GM12865 (cell line): ENCODE measurements around the gene PER3.

Experiments used
- DNase-seq: peaks from one replicate; pipeline ENCODE4 v3.0.0; 2010; ENCODE audit warnings: low read depth
- H3K4me3 ChIP-seq: 2 replicates; pipeline ENCODE4 v1.5.1; 2011; ENCODE audit warnings: mild to moderate bottlenecking, low read depth, low read length, control low read depth
- TF ChIP-seq, protein P1 (sequence below): IDR thresholded peaks from 2 replicates; pipeline ENCODE4 v1.5.1; 2011; ENCODE audit warnings: low read length, control low read depth, low read depth, inconsistent platforms; ENCODE audit not compliant: insufficient read depth; ENCODE audit errors: missing control alignments

Gene PER3

DNA sequence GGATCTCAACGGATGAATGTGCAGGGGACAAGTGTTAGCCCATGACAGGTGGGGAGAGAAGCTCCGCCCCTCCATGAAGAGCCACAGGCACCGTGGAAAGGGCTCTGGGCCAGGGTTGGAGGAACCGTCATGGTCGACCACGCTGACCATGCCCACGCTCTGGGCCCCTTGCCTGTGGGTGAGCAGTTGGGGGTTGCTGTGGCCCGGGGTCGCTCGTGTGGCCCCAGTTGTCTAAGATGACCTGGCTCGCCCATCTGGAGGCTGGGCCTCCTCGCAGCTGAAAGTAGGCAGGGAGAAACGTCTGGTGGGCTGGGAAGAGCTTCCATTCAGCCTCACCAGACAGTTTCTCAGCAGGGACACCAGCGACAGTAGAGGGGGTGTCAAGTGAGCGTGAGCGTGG is 81.9 kb downstream of the PER3 start:
- TF ChIP-seq, protein P1, sequence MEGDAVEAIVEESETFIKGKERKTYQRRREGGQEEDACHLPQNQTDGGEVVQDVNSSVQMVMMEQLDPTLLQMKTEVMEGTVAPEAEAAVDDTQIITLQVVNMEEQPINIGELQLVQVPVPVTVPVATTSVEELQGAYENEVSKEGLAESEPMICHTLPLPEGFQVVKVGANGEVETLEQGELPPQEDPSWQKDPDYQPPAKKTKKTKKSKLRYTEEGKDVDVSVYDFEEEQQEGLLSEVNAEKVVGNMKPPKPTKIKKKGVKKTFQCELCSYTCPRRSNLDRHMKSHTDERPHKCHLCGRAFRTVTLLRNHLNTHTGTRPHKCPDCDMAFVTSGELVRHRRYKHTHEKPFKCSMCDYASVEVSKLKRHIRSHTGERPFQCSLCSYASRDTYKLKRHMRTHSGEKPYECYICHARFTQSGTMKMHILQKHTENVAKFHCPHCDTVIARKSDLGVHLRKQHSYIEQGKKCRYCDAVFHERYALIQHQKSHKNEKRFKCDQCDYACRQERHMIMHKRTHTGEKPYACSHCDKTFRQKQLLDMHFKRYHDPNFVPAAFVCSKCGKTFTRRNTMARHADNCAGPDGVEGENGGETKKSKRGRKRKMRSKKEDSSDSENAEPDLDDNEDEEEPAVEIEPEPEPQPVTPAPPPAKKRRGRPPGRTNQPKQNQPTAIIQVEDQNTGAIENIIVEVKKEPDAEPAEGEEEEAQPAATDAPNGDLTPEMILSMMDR = no peak
- no peak for DNase-seq
- no peak overlapping the region for H3K4me3 ChIP-seq

DNA sequence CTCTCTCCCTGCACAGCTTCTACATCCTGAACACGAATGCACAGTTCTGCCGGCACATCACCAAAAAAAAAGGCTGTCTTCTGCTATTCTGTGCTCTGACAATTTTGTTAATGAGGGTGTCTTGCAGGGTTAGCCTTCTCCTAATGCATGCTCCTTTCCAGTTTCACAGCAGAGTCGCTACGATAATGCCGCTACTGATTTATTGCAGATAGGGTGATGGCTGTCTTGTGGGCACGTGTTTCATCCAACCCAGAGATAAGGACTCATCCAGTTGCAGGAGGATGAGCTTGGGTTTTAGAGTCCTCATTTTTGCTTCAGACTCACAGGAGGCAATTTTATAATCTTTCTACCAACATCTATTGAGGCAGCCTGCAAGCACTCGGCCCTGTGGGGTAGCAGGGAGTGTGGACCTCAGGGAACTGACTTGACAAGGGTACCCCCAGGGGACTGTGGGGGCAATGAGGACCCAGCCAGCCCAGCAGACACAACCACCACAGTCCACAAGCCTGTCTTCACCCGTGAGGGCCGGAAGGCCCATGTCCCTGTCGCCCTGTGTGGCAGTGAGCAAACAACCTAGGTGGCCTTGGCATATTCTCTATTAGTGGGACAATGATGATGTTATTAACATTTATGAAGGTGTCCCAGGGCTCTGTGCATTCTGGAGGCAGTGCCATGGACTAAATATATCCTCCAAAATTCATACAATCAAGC is 84.1 kb downstream of the PER3 start:
- H3K4me3 ChIP-seq = no peak overlapping the region
- no peak for DNase-seq
- TF ChIP-seq, protein P1 = no peak

DNA sequence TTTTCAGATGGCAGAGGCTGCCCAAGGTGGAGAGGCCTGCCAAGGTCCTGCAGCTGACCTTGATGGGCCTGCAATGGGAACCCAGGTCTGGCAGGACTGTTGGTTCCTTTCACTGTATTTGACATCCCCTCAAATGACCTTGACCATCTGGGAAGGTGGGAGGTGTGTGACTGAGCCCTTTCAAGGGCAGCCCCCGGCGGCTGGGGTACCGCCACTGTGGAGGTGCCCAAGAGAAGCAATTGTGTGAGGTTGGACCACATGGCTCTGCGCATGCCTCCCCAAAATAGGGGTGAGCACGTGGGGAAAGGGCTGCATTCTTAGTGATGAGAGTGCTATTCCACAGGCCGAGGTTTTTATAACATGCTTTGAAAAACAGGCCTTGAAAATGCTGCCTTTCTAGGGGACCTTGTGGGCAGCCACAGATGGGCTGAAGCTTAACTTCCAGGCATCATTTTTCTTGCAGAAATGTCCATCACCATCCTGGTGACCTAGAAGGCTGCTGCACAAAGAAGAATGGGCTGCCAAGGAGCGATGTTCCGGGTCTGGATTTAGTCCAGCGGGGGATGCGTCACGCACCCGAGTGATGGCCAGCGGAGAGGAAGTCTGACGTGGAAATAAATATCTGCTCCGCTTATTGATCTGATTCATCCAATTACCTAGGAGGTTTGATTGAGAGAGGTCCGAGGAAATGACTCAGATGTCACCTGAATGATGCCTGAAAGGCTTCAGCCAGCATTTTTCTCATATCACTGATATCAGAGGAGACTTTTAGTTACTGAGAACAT is 85.2 kb downstream of the PER3 start:
- no peak for DNase-seq
- TF ChIP-seq, protein P1 = no peak
- H3K4me3 ChIP-seq = no peak overlapping the region

DNA sequence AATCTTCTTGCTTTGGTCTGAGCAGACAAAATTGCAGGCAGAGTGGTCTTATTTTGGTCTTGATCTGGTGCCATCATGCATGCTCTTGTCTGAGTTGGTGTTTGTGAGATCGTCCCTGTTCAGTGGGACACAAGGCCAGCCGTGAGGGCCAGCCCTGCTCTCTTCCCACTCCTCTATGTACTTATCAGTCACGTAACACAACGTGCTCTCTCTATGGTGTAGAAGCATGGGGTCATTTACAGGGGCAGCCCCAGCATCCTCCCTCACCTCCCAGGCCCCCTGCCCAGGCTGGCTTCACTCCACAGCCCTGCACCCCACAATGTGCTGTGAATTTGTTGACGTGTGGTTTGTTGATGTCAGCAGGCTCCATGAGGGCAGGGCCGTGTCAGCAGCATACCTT is 87.0 kb downstream of the PER3 start:
- TF ChIP-seq, protein P1 = no peak
- DNase-seq = no peak
- H3K4me3 ChIP-seq = no peak overlapping the region

DNA sequence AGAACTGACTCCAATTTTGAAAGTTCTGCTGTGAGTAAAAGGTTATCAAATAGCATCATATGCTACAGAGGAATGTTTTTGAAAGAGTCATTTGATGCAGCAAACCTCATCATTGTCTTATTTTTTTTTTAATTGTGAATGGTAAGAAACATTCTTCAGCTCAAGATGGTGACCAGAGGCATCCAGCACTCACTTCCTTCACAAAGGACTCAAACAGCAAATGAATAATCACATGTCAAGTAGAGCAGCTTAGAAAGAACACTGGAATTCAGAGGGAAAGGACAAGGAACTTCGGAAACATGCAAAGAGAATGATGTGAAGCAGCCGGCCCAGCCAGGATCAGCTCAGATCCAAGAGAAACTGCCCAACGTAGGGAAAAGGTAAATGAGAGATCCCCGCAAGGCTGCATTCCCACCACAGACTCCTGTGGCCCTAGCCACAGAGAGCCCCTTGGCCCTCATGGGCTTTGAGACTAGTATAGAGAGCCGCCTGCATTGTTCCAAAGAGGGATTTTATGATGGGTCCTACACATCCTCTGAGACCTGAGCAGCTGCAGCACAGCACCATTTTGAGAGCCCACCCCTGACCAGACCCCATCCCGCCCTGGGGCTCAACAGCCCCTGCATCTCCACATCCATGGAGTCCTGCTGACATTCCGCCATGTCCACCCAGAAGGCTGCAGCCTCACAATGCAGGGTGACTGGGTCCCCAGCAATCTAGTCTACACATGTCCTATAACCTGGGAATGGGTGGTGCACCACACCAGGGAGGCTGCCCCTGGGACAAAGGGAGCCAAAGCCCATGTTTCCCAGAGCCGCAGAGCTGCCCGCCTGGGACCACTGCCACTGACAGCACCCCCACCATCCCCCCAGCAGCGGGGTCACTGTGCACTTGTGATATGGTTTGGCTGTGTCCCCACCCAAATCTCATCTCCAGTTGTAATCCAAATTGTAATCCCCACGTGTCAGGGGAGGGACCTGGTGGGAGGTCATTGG is 90.0 kb downstream of the PER3 start:
- no peak overlapping the region for H3K4me3 ChIP-seq
- TF ChIP-seq, protein P1 = no peak
- no peak for DNase-seq

DNA sequence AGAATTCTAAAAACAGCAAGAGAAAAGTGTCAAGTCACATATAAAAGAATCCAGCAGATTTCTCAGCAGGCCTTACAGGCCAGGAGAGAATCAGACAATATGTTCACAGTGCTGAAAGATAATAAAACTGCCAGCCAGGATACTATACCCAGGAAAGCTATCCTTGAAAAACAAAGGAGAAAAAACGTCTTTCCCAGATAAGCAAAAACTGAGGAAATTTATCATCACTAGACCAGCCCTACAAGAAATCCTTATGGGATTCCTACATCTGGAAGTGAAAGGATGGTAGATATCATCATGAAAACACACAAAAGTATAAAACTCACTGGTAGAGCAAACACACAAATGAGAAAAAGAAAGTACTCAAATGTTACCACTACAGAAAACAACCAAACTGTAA is 93.9 kb downstream of the PER3 start:
- no peak for DNase-seq
- TF ChIP-seq, protein P1 = no peak
- no peak overlapping the region for H3K4me3 ChIP-seq
